GM12892 (cell line): ENCODE data around the gene B3GALT6.

ENCODE experiments used
- POLR2A ChIP-seq: IDR thresholded peaks from 2 replicates; pipeline ENCODE4 v1.6.1; 2011; ENCODE audit warnings: low read depth, low read length, control low read depth
- POLR2AphosphoS5 ChIP-seq: IDR thresholded peaks from 2 replicates; pipeline ENCODE4 v1.6.1; 2011; ENCODE audit warnings: low read depth, low read length, control low read depth
- TAF1 ChIP-seq: IDR thresholded peaks from 2 replicates; pipeline ENCODE4 v1.6.1; 2011; ENCODE audit warnings: low read depth, mild to moderate bottlenecking, control low read depth, low read length, borderline replicate concordance

DNA sequence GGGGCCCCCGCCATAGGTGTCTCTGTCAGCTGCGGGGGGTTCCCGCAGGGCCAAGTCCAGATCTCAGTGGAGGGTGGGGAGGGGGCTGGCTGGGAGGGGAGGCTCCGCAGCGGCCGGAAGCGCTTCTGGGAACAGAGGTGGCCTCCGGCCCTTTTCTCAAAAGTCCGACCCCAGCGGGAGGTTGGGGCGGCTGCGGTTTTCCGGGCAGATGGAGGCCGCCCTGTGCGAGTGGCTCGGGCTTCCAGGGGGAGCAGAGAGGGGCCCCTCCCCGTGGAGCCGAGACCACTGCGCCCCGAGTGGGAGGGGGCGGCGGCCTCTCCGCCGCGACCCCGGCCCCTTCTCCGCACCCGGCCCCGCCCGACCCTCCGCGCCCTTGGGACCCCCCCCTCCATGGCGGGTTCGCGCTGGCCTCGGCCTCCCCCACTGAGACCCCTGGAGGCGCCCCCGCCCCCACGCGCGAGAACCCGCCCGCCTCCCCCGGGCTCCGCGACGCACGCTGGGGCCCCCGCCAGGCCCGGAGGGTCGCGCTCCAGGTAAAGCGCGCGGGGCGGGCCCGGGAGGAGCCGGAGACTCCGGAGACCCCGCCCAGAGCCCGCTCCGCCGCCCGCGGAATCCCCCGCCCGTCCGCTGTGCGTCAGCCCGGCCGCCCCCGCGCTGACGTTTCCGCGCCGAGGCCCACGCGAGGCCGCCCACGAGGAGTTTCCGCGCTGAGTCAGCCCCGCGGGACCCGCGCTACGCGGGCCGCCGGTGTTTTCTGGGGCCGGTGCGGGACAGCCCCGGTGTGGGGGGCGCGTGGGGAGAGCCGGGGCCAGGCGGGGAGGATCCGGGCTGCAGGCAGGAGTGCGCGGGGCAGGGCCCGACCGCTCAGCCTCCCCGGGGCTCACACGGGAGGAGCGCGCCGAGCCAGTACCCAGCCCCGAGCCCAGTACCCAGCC lies 30.9 kb upstream of the B3GALT6 start:
- TF ChIP-seq POLR2A (no peak), POLR2AphosphoS5 (no peak), TAF1 (no peak)
